ENCODE results near the gene SURF1. TPM values are rescaled to one million over a fixed set of nuclear protein-coding genes. Genes with fewer than 3 reads are reported as not detected.

Gene SURF1
- polyA plus RNA-seq, 3 donors, result 60.5 to 140 (median 98.4) TPM

DNA sequence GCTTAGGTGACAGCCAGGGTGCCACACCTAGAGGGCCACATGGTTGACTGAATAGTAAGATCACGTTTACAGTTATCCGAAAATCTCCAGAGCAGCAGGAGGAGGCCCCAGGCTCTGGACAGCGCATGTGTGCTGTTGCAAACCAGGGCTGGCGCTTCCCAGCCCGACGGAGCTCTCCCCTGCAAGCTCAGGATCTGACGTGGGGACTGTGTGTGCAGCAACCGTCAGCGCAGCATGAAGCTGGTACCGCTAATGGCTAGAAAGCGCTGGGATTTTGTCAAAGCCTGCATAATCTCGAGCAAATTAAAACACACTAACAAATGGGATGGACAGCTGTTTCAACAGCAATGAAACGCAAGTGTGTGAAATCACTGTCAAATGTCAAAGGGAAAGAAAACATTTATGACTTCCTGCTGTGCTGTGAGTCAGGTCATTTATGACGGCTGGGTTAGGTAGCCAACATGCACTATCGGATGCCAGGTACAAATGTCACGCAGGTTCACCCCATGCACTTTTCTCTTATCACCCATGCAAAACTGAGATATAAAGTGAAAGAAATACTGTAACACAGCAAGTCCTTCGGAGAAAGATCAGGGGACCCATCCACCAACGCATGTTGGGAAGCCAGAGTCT, 12.1 kb upstream of the SURF1 start:
- intact Hi-C loops (cut with micrococcal nuclease), result no loop called here
- Histone ChIP-seq H3K27me3 (ENCODE audit: control insufficient read depth in 2 of 2, insufficient read depth in 2 of 2, low read length in 2 of 2) (no peaks in the 10 kb centered on the region), H4K20me1 (ENCODE audit: insufficient read depth, low read length) (peaks cover 98% of the 10 kb centered on the region), H3K9ac (ENCODE audit: insufficient read depth, low read length, poor library complexity, severe bottlenecking) (no peak overlapping the region), H2AFZ (ENCODE audit: insufficient read depth, low read depth, low read length, poor library complexity, severe bottlenecking) (no peak overlapping the region), H3K4me3 (replicated peaks in 1 of 3; ENCODE audit: low read depth in 2 of 3, low read length in 3 of 3) (no peak overlapping the region), H3K36me3 (replicated peaks in 1 of 2; ENCODE audit: control insufficient read depth in 1 of 2, insufficient read depth in 2 of 2, low read length in 2 of 2) (peaks cover 74 to 92% of the 10 kb centered on the region in 2 donors), H3K4me2 (replicated peaks; ENCODE audit: extremely low read depth, low read length, poor library complexity, severe bottlenecking) (no peak overlapping the region), H3K27ac (ENCODE audit: low read depth in 1 of 2, low read length in 2 of 2) (peak overlapping the region in 1 of 2 donors; percentile 58), H3K9me3 (replicated peaks in 1 of 2; ENCODE audit: control insufficient read depth in 1 of 2, insufficient read depth in 1 of 2, low read length in 2 of 2) (no peaks in the 10 kb centered on the region), H3K79me2 (ENCODE audit: insufficient read depth, low read length) (peaks cover 88% of the 10 kb centered on the region), H3K4me1 (ENCODE audit: control insufficient read depth in 1 of 2, insufficient read depth in 2 of 2, low read length in 2 of 2) (peaks cover 0 to 23% of the 10 kb centered on the region in 2 donors)
- Mint-ChIP-seq H3K27ac (peak overlapping the region in 2 of 7 donors; percentile 19 to 72), H3K4me3 (no peak overlapping the region), H3K9me3 (no peaks in the 10 kb centered on the region), H3K36me3 (peaks cover 69 to 90% of the 10 kb centered on the region in 2 donors), H3K4me1 (peaks cover 41% of the 10 kb centered on the region), H3K27me3 (ENCODE audit: low read depth in 3 of 3) (no peaks in the 10 kb centered on the region)
- TF ChIP-seq, protein P1, sequence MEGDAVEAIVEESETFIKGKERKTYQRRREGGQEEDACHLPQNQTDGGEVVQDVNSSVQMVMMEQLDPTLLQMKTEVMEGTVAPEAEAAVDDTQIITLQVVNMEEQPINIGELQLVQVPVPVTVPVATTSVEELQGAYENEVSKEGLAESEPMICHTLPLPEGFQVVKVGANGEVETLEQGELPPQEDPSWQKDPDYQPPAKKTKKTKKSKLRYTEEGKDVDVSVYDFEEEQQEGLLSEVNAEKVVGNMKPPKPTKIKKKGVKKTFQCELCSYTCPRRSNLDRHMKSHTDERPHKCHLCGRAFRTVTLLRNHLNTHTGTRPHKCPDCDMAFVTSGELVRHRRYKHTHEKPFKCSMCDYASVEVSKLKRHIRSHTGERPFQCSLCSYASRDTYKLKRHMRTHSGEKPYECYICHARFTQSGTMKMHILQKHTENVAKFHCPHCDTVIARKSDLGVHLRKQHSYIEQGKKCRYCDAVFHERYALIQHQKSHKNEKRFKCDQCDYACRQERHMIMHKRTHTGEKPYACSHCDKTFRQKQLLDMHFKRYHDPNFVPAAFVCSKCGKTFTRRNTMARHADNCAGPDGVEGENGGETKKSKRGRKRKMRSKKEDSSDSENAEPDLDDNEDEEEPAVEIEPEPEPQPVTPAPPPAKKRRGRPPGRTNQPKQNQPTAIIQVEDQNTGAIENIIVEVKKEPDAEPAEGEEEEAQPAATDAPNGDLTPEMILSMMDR (IDR thresholded peaks at IDR 0.05), result no peak
- no peak for DNase-seq
- 88% methylated on average over 14 of the region's 18 CpGs for WGBS (ENCODE audit: insufficient coverage)

DNA sequence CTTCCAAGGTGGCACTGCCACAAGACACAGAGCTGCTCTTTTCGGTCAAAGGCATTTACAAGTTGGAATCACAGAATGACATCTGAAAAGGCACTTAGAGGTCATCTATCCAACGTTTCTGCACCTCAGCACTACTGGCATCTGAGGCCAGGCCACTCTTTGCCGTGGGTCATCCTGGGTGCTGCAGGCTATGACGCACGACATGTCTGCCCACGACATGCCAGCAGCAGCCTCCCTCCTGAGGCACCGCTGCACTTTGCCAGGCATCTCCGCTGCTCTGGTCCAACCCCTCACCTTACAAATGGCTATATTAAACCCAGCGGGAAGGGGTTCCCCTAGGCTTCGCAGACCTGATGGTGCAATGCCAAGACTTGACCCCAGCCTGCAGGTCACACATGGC, 11.5 kb upstream of the SURF1 start:
- Histone ChIP-seq H3K79me2 (ENCODE audit: insufficient read depth, low read length) (peaks cover 82% of the 10 kb centered on the region), H3K4me1 (ENCODE audit: control insufficient read depth in 1 of 2, insufficient read depth in 2 of 2, low read length in 2 of 2) (peaks cover 0 to 17% of the 10 kb centered on the region in 2 donors), H3K27me3 (ENCODE audit: control insufficient read depth in 2 of 2, insufficient read depth in 2 of 2, low read length in 2 of 2) (no peaks in the 10 kb centered on the region), H3K36me3 (replicated peaks in 1 of 2; ENCODE audit: control insufficient read depth in 1 of 2, insufficient read depth in 2 of 2, low read length in 2 of 2) (peaks cover 80 to 92% of the 10 kb centered on the region in 2 donors), H2AFZ (ENCODE audit: insufficient read depth, low read depth, low read length, poor library complexity, severe bottlenecking) (no peak overlapping the region), H3K27ac (ENCODE audit: low read depth in 1 of 2, low read length in 2 of 2) (no peak overlapping the region), H3K4me2 (replicated peaks; ENCODE audit: extremely low read depth, low read length, poor library complexity, severe bottlenecking) (no peak overlapping the region), H4K20me1 (ENCODE audit: insufficient read depth, low read length) (peaks cover 93% of the 10 kb centered on the region), H3K9me3 (replicated peaks in 1 of 2; ENCODE audit: control insufficient read depth in 1 of 2, insufficient read depth in 1 of 2, low read length in 2 of 2) (no peaks in the 10 kb centered on the region), H3K9ac (ENCODE audit: insufficient read depth, low read length, poor library complexity, severe bottlenecking) (no peak overlapping the region), H3K4me3 (replicated peaks in 1 of 3; ENCODE audit: low read depth in 2 of 3, low read length in 3 of 3) (no peak overlapping the region)
- H3K4me1 Mint-ChIP-seq, result peaks cover 37% of the 10 kb centered on the region
- no peaks in the 10 kb centered on the region for H3K9me3 Mint-ChIP-seq
- no peak for DNase-seq
- peaks cover 73 to 90% of the 10 kb centered on the region in 2 donors for H3K36me3 Mint-ChIP-seq
- no peak overlapping the region for H3K4me3 Mint-ChIP-seq
- WGBS (ENCODE audit: insufficient coverage), result 95% methylated on average over 10 of the region's 10 CpGs
- H3K27me3 Mint-ChIP-seq (ENCODE audit: low read depth in 3 of 3), result no peaks in the 10 kb centered on the region
- H3K27ac Mint-ChIP-seq, result peak overlapping the region in 1 of 7 donors; percentile 11
- TF ChIP-seq, protein P1 (IDR thresholded peaks at IDR 0.05), result no peak
- intact Hi-C loops (cut with micrococcal nuclease), result no loop called here

Data from CD14-positive monocyte (primary cell).